Skeletal muscle tissue (tissue), 4 donors: ENCODE results near the gene GCHFR. TPM values are rescaled to one million over a fixed set of nuclear protein-coding genes. Genes with fewer than 3 reads are reported as not detected.
A peak's percentile ranks its signal among the peaks of the same experiment; 100 is the strongest.

Experiments
- H3K27ac ChIP-seq: one replicate; pipeline ENCODE4 v1.7.0; 2013; ENCODE audit warnings: mild to moderate bottlenecking, low read depth, low read length, inconsistent platforms
- H3K27me3 ChIP-seq, 3 donors: one replicate each; pipeline ENCODE4 v1.7.0; 2013; ENCODE audit warnings: low read length in 3 of 3; ENCODE audit not compliant: control insufficient read depth in 3 of 3, insufficient read depth in 3 of 3
- H3K36me3 ChIP-seq, 3 donors: one replicate each; pipeline ENCODE4 v1.7.0; 2013; ENCODE audit warnings: low read length in 3 of 3; ENCODE audit not compliant: control insufficient read depth in 3 of 3, insufficient read depth in 3 of 3
- H3K4me1 ChIP-seq, 3 donors: one replicate each; pipeline ENCODE4 v1.7.0; 2013; ENCODE audit warnings: low read length in 3 of 3, mild to moderate bottlenecking in 3 of 3; ENCODE audit not compliant: control insufficient read depth in 3 of 3, insufficient read depth in 3 of 3
- H3K4me3 ChIP-seq, 3 donors: one replicate each; pipeline ENCODE4 v1.7.0; 2013; ENCODE audit warnings: low read length in 3 of 3
- H3K9ac ChIP-seq, 3 donors: one replicate each; pipeline ENCODE4 v1.7.0; 2013; ENCODE audit warnings: low read length in 3 of 3, mild to moderate bottlenecking in 3 of 3, moderate library complexity in 2 of 3, low read depth in 1 of 3
- H3K9me3 ChIP-seq, 3 donors: one replicate each; pipeline ENCODE4 v1.7.0; 2013; ENCODE audit warnings: low read length in 3 of 3; ENCODE audit not compliant: control insufficient read depth in 3 of 3
- total RNA-seq: library from RNA; depleted of rRNA; stranded (reverse); fragments of >200 nt; gene quantifications from one replicate; pipeline ENCODE4 v1.2.3, GENCODE V29; 2014
- donor health status: Osteomylitis.

The GCHFR gene
- total RNA-seq, 1 donor from 2014 or later: 1.6 TPM

DNA sequence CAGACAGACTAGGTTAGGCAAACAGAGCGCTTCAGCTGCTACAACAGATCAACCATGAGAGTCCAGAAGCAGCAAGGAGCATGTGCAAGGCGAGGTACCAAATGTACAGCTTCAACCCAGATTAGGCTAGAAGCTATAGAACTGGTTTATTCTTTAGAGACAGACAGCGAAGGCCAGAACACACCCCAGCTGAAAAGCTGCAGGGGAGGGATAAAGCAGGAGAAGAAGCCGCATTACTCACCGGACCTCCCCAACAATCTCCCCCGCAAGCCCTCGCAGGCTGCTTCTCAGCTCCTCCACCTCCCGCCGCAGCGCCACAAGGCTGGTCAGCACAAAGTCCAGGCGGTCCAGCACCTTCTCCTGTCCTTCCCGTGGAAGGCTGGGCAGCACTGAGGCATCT, 12.1 kb upstream of the GCHFR start:
- H3K4me3 ChIP-seq: no peak overlapping the region
- peaks cover 27 to 43% (median 30%) of the 10 kb centered on the region in 3 donors for H3K36me3 ChIP-seq
- H3K9me3 ChIP-seq: no peaks in the 10 kb centered on the region
- no peak overlapping the region for H3K9ac ChIP-seq
- peaks cover 5 to 25% (median 9%) of the 10 kb centered on the region in 3 donors for H3K4me1 ChIP-seq
- no peak overlapping the region for H3K27ac ChIP-seq
- no peaks in the 10 kb centered on the region for H3K27me3 ChIP-seq

DNA sequence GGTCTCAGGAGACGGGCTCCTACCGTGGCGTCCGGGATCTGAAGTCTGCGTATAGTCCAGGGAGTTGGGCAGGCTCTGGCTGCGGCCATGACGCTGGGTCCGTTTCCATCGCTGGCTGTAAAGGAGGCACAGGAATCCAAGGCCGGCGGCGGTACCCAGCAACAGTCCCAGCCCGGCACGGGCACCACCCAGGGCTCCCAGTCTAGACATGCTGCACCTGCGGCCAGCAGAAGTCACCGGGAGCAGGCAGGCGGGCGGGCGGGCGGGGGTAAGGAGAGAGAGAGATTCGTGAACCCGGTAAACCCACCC, 9.3 kb upstream of the GCHFR start:
- H3K4me3 ChIP-seq: peak overlapping the region; percentile 94 to 97 (median 96)
- no peaks in the 10 kb centered on the region for H3K27me3 ChIP-seq
- H3K36me3 ChIP-seq: peaks cover 18 to 23% (median 22%) of the 10 kb centered on the region in 3 donors
- H3K9me3 ChIP-seq: no peaks in the 10 kb centered on the region
- peaks cover 5 to 15% (median 9%) of the 10 kb centered on the region in 3 donors for H3K4me1 ChIP-seq
- peak overlapping the region; percentile 92 to 97 (median 93) for H3K9ac ChIP-seq
- peak overlapping the region; percentile 88 for H3K27ac ChIP-seq

- H3K4me3 ChIP-seq: peak within 1 kb of the TSS; percentile 94 to 97 (median 96)
- peak within 1 kb of the TSS; percentile 88 for H3K27ac ChIP-seq
- peak within 1 kb of the TSS; percentile 93 to 97 (median 95) for H3K9ac ChIP-seq
- H3K9me3 ChIP-seq: no peaks in the 10 kb centered on the region
- no peaks in the 10 kb centered on the region for H3K27me3 ChIP-seq
- H3K36me3 ChIP-seq: peaks cover 18 to 21% (median 19%) of the 10 kb centered on the region in 3 donors
- peaks cover 5 to 15% (median 9%) of the 10 kb centered on the region in 3 donors for H3K4me1 ChIP-seq
These were observed 8.7 kb upstream of the GCHFR start, which contains the start of gene RMDN3 for GRCh38 chr15:40754883-40755811. Gene RMDN3 (minus strand): TSS chr15:40755254. CDS start chr15:40754783, 471 bp downstream.

GRCh38 chr15:40755812-40756208, 8.1 kb upstream of the GCHFR start:
- Histone ChIP-seq H3K36me3 (peaks cover 14 to 15% (median 14%) of the 10 kb centered on the region in 3 donors), H3K4me3 (peak overlapping the region; percentile 94 to 97 (median 96)), H3K27me3 (no peaks in the 10 kb centered on the region), H3K4me1 (peaks cover 5 to 13% (median 9%) of the 10 kb centered on the region in 3 donors), H3K9ac (peak overlapping the region; percentile 93 to 97 (median 95)), H3K9me3 (no peaks in the 10 kb centered on the region), H3K27ac (peak overlapping the region; percentile 88)

- no peak overlapping the region for H3K4me3 ChIP-seq
- H3K27me3 ChIP-seq: no peaks in the 10 kb centered on the region
- no peak overlapping the region for H3K27ac ChIP-seq
- no peak overlapping the region for H3K9ac ChIP-seq
- H3K4me1 ChIP-seq: peaks cover 5 to 12% (median 9%) of the 10 kb centered on the region in 3 donors
- no peaks in the 10 kb centered on the region for H3K9me3 ChIP-seq
- H3K36me3 ChIP-seq: peaks cover 3 to 4% (median 3%) of the 10 kb centered on the region in 3 donors
These were observed 6.9 kb upstream of the GCHFR start for GRCh38 chr15:40756938-40757337.

- H3K9me3 ChIP-seq: no peaks in the 10 kb centered on the region
- H3K4me1 ChIP-seq: peaks cover 19 to 27% (median 20%) of the 10 kb centered on the region in 3 donors
- H3K9ac ChIP-seq: no peak overlapping the region
- H3K4me3 ChIP-seq: no peak overlapping the region
- H3K27me3 ChIP-seq: no peaks in the 10 kb centered on the region
- no peaks in the 10 kb centered on the region for H3K36me3 ChIP-seq
- H3K27ac ChIP-seq: no peak overlapping the region
These were observed 3.9 kb upstream of the GCHFR start for GRCh38 chr15:40759961-40760360.

DNA sequence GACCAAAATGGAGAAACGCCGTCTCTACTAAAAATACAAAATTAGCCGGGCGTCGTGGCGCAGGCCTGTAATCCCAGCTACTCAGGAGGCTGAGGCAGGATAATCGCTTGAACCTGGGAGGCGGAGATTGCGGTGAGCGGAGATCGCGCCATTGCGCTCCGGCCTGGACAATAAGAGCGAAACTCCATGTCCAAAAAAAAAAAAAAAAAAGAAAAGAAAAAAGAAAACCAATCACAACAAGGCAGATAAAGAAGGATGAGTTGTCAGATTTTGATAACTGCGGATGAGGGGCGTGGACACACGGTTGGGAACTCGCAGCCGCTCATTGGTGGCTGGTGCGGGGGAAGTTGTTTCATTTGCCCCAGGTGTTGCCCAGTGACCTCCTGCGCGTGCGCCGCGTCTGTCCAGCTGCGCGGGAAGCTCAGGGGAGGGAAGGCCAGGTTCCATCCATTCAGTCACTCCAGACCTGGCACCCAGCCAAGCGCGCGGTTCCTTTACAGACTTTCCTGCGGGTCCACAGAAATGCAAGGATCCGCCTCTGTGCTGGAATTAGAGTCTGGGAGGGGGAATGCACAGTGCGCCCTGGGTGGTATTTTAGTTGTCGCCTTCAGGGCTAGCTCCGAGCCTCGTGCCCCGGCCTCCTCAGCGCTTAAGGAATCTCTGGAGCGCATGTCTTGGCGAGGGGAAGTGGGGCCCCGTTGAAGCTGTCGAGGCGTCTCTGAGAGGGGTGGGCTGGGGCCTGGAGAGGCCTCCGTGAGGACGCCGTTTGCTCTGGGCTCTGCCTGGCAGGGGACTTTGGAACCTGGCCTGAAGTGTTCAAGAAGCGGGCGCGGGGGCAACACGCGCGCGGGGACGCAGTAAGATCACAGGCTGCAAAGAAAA, 708 bp upstream of the GCHFR start:
- Histone ChIP-seq H3K27ac (peak overlapping the region; percentile 30), H3K9me3 (no peaks in the 10 kb centered on the region), H3K4me1 (peaks cover 22 to 32% (median 25%) of the 10 kb centered on the region in 3 donors), H3K9ac (peak overlapping the region in 2 of 3 donors; percentile 59 to 75), H3K27me3 (no peaks in the 10 kb centered on the region), H3K4me3 (peak overlapping the region; percentile 66 to 77 (median 75)), H3K36me3 (peaks cover 0 to 7% (median 3%) of the 10 kb centered on the region in 3 donors)

GRCh38 chr15:40764629-40765103, 798 bp downstream of the GCHFR start:
- peak overlapping the region in 2 of 3 donors; percentile 59 to 75 for H3K9ac ChIP-seq
- H3K27ac ChIP-seq: peak overlapping the region; percentile 30

GRCh38 chr15:40766194-40766815, 2.4 kb downstream of the GCHFR start:
- Histone ChIP-seq H3K4me1 (peaks cover 24 to 44% (median 29%) of the 10 kb centered on the region in 3 donors), H3K27me3 (no peaks in the 10 kb centered on the region), H3K27ac (no peak overlapping the region), H3K9me3 (no peaks in the 10 kb centered on the region), H3K4me3 (no peak overlapping the region), H3K36me3 (peaks cover 5 to 16% (median 8%) of the 10 kb centered on the region in 3 donors), H3K9ac (no peak overlapping the region)

More at GRCh38 chr15:40764629-40765103, 798 bp downstream of the GCHFR start:
- peaks cover 23 to 43% (median 28%) of the 10 kb centered on the region in 3 donors for H3K4me1 ChIP-seq
- H3K27me3 ChIP-seq: no peaks in the 10 kb centered on the region
- H3K9me3 ChIP-seq: no peaks in the 10 kb centered on the region
- peaks cover 3 to 9% (median 5%) of the 10 kb centered on the region in 3 donors for H3K36me3 ChIP-seq
- peak overlapping the region; percentile 70 to 77 (median 75) for H3K4me3 ChIP-seq
